HCT116 (cell line): ENCODE measurements around the gene SPATS2L.

Source experiments
- CEBPB ChIP-seq: IDR thresholded peaks from 2 replicates; pipeline ENCODE4 v1.6.1; 2012; ENCODE audit warnings: low read depth
- ELF1 ChIP-seq: IDR thresholded peaks from 2 replicates; pipeline ENCODE4 v1.6.1; 2012; ENCODE audit warnings: low read depth, borderline replicate concordance
- EZH2 ChIP-seq: fragments of 200-600 bp; sonication (generic); IDR thresholded peaks from 2 replicates; pipeline ENCODE4 v1.6.1; 2017; ENCODE audit warnings: antibody characterized with exemption, mixed run types
- EZH2phosphoT487 ChIP-seq: fragments of 200-600 bp; IDR thresholded peaks from 2 replicates; pipeline ENCODE4 v1.6.1; 2018; ENCODE audit warnings: antibody characterized with exemption, borderline replicate concordance
- POLR2A ChIP-seq: IDR thresholded peaks from 2 replicates; pipeline ENCODE4 v1.7.0; 2011; ENCODE audit warnings: borderline replicate concordance; ENCODE audit not compliant: insufficient read depth, insufficient read length; ENCODE audit errors: extremely low read depth
- POLR2AphosphoS5 ChIP-seq: IDR thresholded peaks from 2 replicates; pipeline ENCODE4 v1.6.1; 2011; ENCODE audit warnings: mild to moderate bottlenecking, low read depth, low read length, moderate library complexity
- RAD21 ChIP-seq: IDR thresholded peaks from 2 replicates; pipeline ENCODE4 v1.6.1; 2012; ENCODE audit warnings: low read depth, mild to moderate bottlenecking
- SP1 ChIP-seq: IDR thresholded peaks from 2 replicates; pipeline ENCODE4 v1.6.1; 2012; ENCODE audit warnings: low read depth
- YY1 ChIP-seq: IDR thresholded peaks from 2 replicates; pipeline ENCODE4 v1.6.1; 2011; ENCODE audit warnings: low read length, low read depth, moderate library complexity, mild to moderate bottlenecking; ENCODE audit not compliant: insufficient replicate concordance; ENCODE audit errors: extremely low read depth
- ZNF274 ChIP-seq: fragments of 200-500 bp; sonication (Bioruptor generic); IDR thresholded peaks from 2 replicates; pipeline ENCODE4 v1.6.1; 2014; ENCODE audit warnings: mild to moderate bottlenecking, low read depth, low read length, inconsistent platforms
- TF ChIP-seq, protein P1 (sequence below), 3 experiments: fragments of 200-600 bp in 1 of 3; sonication (generic) in 1 of 3; IDR thresholded peaks in 2 of 3; conservative IDR thresholded peaks in 1 of 3; 2 replicates each; pipeline ENCODE4 v1.5.1; 2012 to 2017; ENCODE audit warnings: low read depth in 2 of 3, low read length in 2 of 3, antibody characterized with exemption in 1 of 3, borderline replicate concordance in 1 of 3, control low read depth in 1 of 3, mild to moderate bottlenecking in 1 of 3, mixed read lengths in 1 of 3, mixed run types in 1 of 3, moderate library complexity in 1 of 3; ENCODE audit not compliant: insufficient read depth in 1 of 3
- TF ChIP-seq, protein P2 (sequence below): IDR thresholded peaks from 2 replicates; pipeline ENCODE4 v1.6.1; 2012
- TF ChIP-seq, protein P3 (sequence below): IDR thresholded peaks from 2 replicates; pipeline ENCODE4 v1.6.1; 2012; ENCODE audit warnings: low read depth

DNA sequence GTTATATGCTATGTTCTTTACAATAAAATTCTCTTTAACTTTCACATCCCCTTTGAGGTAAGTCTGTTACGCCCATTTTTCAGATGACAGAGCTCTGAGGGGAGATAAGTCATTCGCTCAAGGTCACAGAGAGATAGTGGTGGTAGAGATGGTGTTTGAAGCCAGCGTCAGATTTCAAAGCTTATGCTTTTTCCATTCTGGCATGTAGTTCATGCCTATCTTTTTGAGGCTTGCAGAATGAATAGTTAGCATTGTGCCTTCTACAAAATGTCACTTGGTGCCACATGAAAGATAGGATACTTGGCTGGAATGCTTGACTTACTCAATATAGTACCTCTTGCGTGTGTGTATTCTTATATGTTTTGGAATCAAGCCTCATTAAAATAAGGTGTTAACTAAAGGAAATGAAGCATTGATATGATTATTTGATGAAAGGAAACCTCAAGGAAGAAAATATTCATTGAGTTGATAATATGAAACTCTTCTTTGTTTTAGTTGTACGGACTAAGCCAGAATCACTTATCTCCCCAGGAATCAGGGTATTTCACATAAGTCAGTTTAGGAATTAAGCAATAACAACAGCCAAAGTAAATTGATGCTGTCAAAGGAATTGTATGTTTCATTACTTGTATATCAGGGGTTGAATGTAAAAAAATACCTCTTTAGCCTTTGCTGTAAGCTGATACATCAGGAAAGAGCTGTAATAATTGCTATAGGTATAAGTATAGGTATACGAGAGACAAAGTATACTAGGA, 15.5 kb downstream of the SPATS2L start:
- TF ChIP-seq CEBPB (no peak), RAD21 (no peak), POLR2A (no peak), ZNF274 (no peak), EZH2 (no peak), YY1 (no peak), EZH2phosphoT487 (no peak), ELF1 (no peak), SP1 (no peak), POLR2AphosphoS5 (no peak)
- TF ChIP-seq, protein P1, sequence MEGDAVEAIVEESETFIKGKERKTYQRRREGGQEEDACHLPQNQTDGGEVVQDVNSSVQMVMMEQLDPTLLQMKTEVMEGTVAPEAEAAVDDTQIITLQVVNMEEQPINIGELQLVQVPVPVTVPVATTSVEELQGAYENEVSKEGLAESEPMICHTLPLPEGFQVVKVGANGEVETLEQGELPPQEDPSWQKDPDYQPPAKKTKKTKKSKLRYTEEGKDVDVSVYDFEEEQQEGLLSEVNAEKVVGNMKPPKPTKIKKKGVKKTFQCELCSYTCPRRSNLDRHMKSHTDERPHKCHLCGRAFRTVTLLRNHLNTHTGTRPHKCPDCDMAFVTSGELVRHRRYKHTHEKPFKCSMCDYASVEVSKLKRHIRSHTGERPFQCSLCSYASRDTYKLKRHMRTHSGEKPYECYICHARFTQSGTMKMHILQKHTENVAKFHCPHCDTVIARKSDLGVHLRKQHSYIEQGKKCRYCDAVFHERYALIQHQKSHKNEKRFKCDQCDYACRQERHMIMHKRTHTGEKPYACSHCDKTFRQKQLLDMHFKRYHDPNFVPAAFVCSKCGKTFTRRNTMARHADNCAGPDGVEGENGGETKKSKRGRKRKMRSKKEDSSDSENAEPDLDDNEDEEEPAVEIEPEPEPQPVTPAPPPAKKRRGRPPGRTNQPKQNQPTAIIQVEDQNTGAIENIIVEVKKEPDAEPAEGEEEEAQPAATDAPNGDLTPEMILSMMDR (IDR thresholded peaks at IDR 0.05 in 2 of 3, conservative IDR thresholded peaks at IDR 0.05 in 1 of 3; ENCODE audit: borderline replicate concordance in 1 of 3, insufficient read depth in 1 of 3, low read depth in 2 of 3, low read length in 2 of 3) = no peak
- TF ChIP-seq, protein P2, sequence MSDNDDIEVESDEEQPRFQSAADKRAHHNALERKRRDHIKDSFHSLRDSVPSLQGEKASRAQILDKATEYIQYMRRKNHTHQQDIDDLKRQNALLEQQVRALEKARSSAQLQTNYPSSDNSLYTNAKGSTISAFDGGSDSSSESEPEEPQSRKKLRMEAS = no peak
- TF ChIP-seq, protein P3, sequence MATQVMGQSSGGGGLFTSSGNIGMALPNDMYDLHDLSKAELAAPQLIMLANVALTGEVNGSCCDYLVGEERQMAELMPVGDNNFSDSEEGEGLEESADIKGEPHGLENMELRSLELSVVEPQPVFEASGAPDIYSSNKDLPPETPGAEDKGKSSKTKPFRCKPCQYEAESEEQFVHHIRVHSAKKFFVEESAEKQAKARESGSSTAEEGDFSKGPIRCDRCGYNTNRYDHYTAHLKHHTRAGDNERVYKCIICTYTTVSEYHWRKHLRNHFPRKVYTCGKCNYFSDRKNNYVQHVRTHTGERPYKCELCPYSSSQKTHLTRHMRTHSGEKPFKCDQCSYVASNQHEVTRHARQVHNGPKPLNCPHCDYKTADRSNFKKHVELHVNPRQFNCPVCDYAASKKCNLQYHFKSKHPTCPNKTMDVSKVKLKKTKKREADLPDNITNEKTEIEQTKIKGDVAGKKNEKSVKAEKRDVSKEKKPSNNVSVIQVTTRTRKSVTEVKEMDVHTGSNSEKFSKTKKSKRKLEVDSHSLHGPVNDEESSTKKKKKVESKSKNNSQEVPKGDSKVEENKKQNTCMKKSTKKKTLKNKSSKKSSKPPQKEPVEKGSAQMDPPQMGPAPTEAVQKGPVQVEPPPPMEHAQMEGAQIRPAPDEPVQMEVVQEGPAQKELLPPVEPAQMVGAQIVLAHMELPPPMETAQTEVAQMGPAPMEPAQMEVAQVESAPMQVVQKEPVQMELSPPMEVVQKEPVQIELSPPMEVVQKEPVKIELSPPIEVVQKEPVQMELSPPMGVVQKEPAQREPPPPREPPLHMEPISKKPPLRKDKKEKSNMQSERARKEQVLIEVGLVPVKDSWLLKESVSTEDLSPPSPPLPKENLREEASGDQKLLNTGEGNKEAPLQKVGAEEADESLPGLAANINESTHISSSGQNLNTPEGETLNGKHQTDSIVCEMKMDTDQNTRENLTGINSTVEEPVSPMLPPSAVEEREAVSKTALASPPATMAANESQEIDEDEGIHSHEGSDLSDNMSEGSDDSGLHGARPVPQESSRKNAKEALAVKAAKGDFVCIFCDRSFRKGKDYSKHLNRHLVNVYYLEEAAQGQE = no peak
